Stromal cell of bone marrow (primary cell): ENCODE measurements around the gene CRYGN.

Source experiments
- DNase-seq: peaks from one replicate; pipeline ENCODE4 v3.0.0-alpha.2; 2012; ENCODE audit warnings: low read depth

CRYGN gene

GRCh38 chr7:151439855-151440798 is at the start of gene CRYGN:
Gene CRYGN, minus strand, starts transcription at chr7:151440141. Its CDS starts 224 bp downstream, at chr7:151439917.
- DNase-seq: no peak

- DNase-seq: no peak
Observed at GRCh38 chr7:151489498-151489897, 49.6 kb upstream of the CRYGN start.

- DNase-seq: no peak
Observed at GRCh38 chr7:151488096-151488495, 48.2 kb upstream of the CRYGN start.

- no peak for DNase-seq
Observed at GRCh38 chr7:151487228-151487627, 47.3 kb upstream of the CRYGN start.

GRCh38 chr7:151486074-151486473 is 46.1 kb upstream of the CRYGN start:
- no peak for DNase-seq

GRCh38 chr7:151484971-151485707 is 45.2 kb upstream of the CRYGN start:
- peak; percentile 60 for DNase-seq

- DNase-seq: no peak
Observed at GRCh38 chr7:151483711-151483983, 43.7 kb upstream of the CRYGN start.

- DNase-seq: no peak
Observed at GRCh38 chr7:151482883-151483710, 43.2 kb upstream of the CRYGN start.

- DNase-seq: no peak
Observed at GRCh38 chr7:151481650-151482505, 41.9 kb upstream of the CRYGN start.

- no peak for DNase-seq
Observed at GRCh38 chr7:151477867-151478266, 37.9 kb upstream of the CRYGN start.

GRCh38 chr7:151472644-151473380 is 32.9 kb upstream of the CRYGN start:
- no peak for DNase-seq

GRCh38 chr7:151470711-151471110 is 30.8 kb upstream of the CRYGN start:
- no peak for DNase-seq

GRCh38 chr7:151469281-151469680 is 29.3 kb upstream of the CRYGN start:
- DNase-seq: no peak

GRCh38 chr7:151468217-151469018 is 28.5 kb upstream of the CRYGN start:
- no peak for DNase-seq

- no peak for DNase-seq
Observed at GRCh38 chr7:151465169-151465568, 25.2 kb upstream of the CRYGN start.

- DNase-seq: no peak
Observed at GRCh38 chr7:151462306-151462779, 22.4 kb upstream of the CRYGN start.

- no peak for DNase-seq
Observed at GRCh38 chr7:151461942-151462230, 21.9 kb upstream of the CRYGN start.

GRCh38 chr7:151461096-151461941 is 21.4 kb upstream of the CRYGN start:
- DNase-seq: no peak

GRCh38 chr7:151460474-151460855 is 20.5 kb upstream of the CRYGN start:
- no peak for DNase-seq
